Astrocyte (in vitro differentiated cells and primary cell): Measurements from ENCODE around the gene SLC5A2. TPM values are rescaled to one million over a fixed set of nuclear protein-coding genes. Genes with fewer than 3 reads are reported as not detected.
"Not testable (repeated sequence)": the region's sequence is repeated elsewhere in the genome, so short reads cannot be mapped to it uniquely, and the experiment has no call there.

ENCODE experiments used
- DNase-seq: peaks from one replicate; pipeline ENCODE4 v3.0.0-alpha.2; 2010; ENCODE audit warnings: low read depth
- FAIRE-seq: peaks from 2 replicates; lab custom pipeline; 2011; peaks lifted over from hg19 to GRCh38; lab: Jason Lieb, UNC
- H2AFZ ChIP-seq: 2 replicates; pipeline ENCODE4 v1.6.0; 2012; ENCODE audit warnings: low read depth, low read length, inconsistent platforms
- H3K27ac ChIP-seq: 2 replicates; pipeline ENCODE4 v1.5.1; 2011; ENCODE audit warnings: low read depth, low read length, inconsistent platforms
- H3K27me3 ChIP-seq: 2 replicates; pipeline ENCODE4 v1.6.0; 2011; ENCODE audit warnings: low read length, inconsistent platforms; ENCODE audit not compliant: insufficient read depth
- H3K36me3 ChIP-seq: 2 replicates; pipeline ENCODE4 v1.5.1; 2011; ENCODE audit warnings: low read length, inconsistent platforms; ENCODE audit not compliant: insufficient read depth
- H3K4me1 ChIP-seq: 2 replicates; pipeline ENCODE4 v1.5.1; 2011; ENCODE audit warnings: low read length, inconsistent platforms; ENCODE audit not compliant: insufficient read depth
- H3K4me2 ChIP-seq: 2 replicates; pipeline ENCODE4 v1.6.0; 2012; ENCODE audit warnings: low read length, inconsistent platforms
- H3K4me3 ChIP-seq: 2 replicates; pipeline ENCODE4 v1.5.1; 2011; ENCODE audit warnings: low read depth, mild to moderate bottlenecking, low read length, inconsistent platforms; ENCODE audit not compliant: insufficient read depth
- H3K79me2 ChIP-seq: 2 replicates; pipeline ENCODE4 v1.6.0; 2012; ENCODE audit warnings: mild to moderate bottlenecking, low read length, inconsistent platforms; ENCODE audit not compliant: insufficient read depth
- H3K9ac ChIP-seq: 2 replicates; pipeline ENCODE4 v1.6.0; 2012; ENCODE audit warnings: mild to moderate bottlenecking, low read length, inconsistent platforms
- H3K9me3 ChIP-seq: 2 replicates; pipeline ENCODE4 v1.5.1; 2012; ENCODE audit warnings: low read depth, mild to moderate bottlenecking, low read length, inconsistent platforms; ENCODE audit not compliant: insufficient read depth
- H4K20me1 ChIP-seq: 2 replicates; pipeline ENCODE4 v1.6.0; 2012; ENCODE audit warnings: low read length, inconsistent platforms; ENCODE audit not compliant: insufficient read depth
- H3K27ac Mint-ChIP-seq: one replicate; pipeline ENCODE4 v1.8.0; 2021; ENCODE audit warnings: mild to moderate bottlenecking, mixed read lengths; ENCODE audit not compliant: unreplicated experiment
- H3K27me3 Mint-ChIP-seq: one replicate; pipeline ENCODE4 v1.8.0; 2021; ENCODE audit warnings: low read depth, mixed read lengths; ENCODE audit not compliant: unreplicated experiment
- H3K36me3 Mint-ChIP-seq: one replicate; pipeline ENCODE4 v1.8.0; 2021; ENCODE audit warnings: low read depth, mixed read lengths; ENCODE audit not compliant: unreplicated experiment
- H3K4me1 Mint-ChIP-seq: one replicate; pipeline ENCODE4 v1.8.0; 2021; ENCODE audit warnings: low read depth, mixed read lengths; ENCODE audit not compliant: unreplicated experiment
- H3K4me3 Mint-ChIP-seq: one replicate; pipeline ENCODE4 v1.8.0; 2021; ENCODE audit warnings: mild to moderate bottlenecking, moderate library complexity, mixed read lengths; ENCODE audit not compliant: unreplicated experiment
- H3K9me3 Mint-ChIP-seq: one replicate; pipeline ENCODE4 v1.8.0; 2021; ENCODE audit warnings: mild to moderate bottlenecking, mixed read lengths; ENCODE audit not compliant: unreplicated experiment
- EZH2 ChIP-seq: IDR thresholded peaks from 2 replicates; pipeline ENCODE4 v1.6.1; 2012; ENCODE audit warnings: mild to moderate bottlenecking, low read length, inconsistent platforms; ENCODE audit not compliant: insufficient read depth
- total RNA-seq: library from RNA; stranded (reverse); gene quantifications from 2 replicates; pipeline ENCODE4 v1.2.1, GENCODE V29; 2021
- TF ChIP-seq, protein P1 (sequence below): IDR thresholded peaks from 2 replicates; pipeline ENCODE4 v1.5.1; 2011; ENCODE audit warnings: low read depth, mild to moderate bottlenecking, inconsistent platforms, low read length, moderate library complexity; ENCODE audit not compliant: insufficient read depth

The SLC5A2 gene
- total RNA-seq, 1 donor from 2014 or later: not detected

DNA sequence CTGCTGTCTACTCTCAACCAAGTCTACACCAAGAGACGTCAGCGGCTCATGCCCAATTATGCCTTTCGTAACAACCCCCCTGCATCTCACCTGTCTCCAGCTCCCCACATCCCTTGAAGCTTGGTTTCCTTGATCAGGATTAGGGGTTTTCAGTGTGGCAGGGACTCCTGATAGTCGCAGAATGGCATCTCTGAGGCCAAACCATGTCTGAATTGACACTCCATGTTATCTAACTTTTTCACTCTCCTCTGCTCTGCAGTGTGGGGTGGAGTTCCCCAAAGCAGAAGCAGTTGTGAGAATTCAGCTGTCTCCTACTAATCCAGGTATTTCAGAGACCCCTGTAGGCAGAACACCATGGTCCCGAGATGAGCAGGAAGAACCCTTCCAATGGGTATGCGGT, 39.1 kb downstream of the SLC5A2 start:
- Mint-ChIP-seq H3K9me3 (no peaks in the 10 kb centered on the region), H3K27me3 (peaks cover 12% of the 10 kb centered on the region)
- no peak overlapping the region for H3K27ac ChIP-seq

DNA sequence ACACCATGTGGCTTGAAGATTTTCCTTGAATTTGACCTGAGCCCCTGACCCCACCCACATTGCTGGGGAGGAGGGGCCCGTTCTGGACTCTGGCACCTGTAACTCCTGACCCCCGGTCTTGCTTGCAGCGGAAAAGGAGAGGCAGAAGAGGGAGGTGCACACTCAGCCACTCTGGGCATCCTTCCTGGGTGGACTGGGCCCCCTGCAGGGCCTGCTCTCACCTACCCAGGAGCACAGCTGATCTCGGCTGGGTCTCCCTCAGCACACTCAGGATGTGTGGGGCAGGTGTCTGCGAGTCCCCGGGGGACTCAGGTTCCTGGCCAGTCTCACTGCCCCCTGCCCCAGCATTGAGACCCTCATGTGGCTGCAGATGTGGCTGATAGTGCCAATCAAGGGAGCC, 40.8 kb downstream of the SLC5A2 start:
- Mint-ChIP-seq H3K9me3 (peaks cover 11% of the 10 kb centered on the region), H3K27me3 (peaks cover 25% of the 10 kb centered on the region)
- not testable (repeated sequence) for H3K79me2 ChIP-seq, H3K27ac Mint-ChIP-seq, FAIRE-seq, H3K4me3 Mint-ChIP-seq, H3K4me2 ChIP-seq, DNase-seq, H3K4me1 Mint-ChIP-seq, H3K36me3 Mint-ChIP-seq, H3K4me3 ChIP-seq, H3K9me3 ChIP-seq, H4K20me1 ChIP-seq, H3K27ac ChIP-seq, H3K4me1 ChIP-seq, H2AFZ ChIP-seq, H3K9ac ChIP-seq, H3K36me3 ChIP-seq
- peaks cover 12% of the 10 kb centered on the region for H3K27me3 ChIP-seq

More for the DNA sequence above, 39.1 kb downstream of the SLC5A2 start:
- Histone ChIP-seq H2AFZ (no peak overlapping the region), H3K4me1 (no peaks in the 10 kb centered on the region), H3K4me2 (no peak overlapping the region), H3K36me3 (no peaks in the 10 kb centered on the region), H3K4me3 (no peak overlapping the region), H3K79me2 (no peaks in the 10 kb centered on the region), H4K20me1 (no peaks in the 10 kb centered on the region), H3K9me3 (no peaks in the 10 kb centered on the region), H3K9ac (no peak overlapping the region), H3K27me3 (no peaks in the 10 kb centered on the region)
- Mint-ChIP-seq H3K36me3 (no peaks in the 10 kb centered on the region), H3K4me3 (no peak overlapping the region), H3K4me1 (no peaks in the 10 kb centered on the region), H3K27ac (no peak overlapping the region)
- TF ChIP-seq, protein P1, sequence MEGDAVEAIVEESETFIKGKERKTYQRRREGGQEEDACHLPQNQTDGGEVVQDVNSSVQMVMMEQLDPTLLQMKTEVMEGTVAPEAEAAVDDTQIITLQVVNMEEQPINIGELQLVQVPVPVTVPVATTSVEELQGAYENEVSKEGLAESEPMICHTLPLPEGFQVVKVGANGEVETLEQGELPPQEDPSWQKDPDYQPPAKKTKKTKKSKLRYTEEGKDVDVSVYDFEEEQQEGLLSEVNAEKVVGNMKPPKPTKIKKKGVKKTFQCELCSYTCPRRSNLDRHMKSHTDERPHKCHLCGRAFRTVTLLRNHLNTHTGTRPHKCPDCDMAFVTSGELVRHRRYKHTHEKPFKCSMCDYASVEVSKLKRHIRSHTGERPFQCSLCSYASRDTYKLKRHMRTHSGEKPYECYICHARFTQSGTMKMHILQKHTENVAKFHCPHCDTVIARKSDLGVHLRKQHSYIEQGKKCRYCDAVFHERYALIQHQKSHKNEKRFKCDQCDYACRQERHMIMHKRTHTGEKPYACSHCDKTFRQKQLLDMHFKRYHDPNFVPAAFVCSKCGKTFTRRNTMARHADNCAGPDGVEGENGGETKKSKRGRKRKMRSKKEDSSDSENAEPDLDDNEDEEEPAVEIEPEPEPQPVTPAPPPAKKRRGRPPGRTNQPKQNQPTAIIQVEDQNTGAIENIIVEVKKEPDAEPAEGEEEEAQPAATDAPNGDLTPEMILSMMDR: no peak
- no peak for TF ChIP-seq EZH2
- FAIRE-seq (no peak), DNase-seq (no peak)

DNA sequence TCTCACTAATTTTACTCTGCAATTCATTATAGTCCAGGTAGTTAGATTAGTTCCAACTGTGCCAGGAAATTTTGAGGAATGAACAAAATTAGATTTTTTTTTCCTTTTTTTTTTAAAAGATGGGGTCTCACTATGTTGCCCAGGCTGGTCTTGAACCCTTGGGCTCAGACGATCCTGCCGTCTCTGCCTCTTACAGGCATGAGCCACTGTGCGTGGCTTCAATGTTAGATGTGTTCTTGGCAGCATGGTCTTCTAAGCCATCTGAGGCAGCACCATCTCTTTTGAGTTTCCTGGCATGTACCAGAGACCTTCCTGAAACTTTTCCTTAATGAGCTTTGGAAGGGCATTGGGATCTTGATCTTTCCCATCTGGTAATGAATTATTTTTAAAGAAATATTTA, 42.2 kb downstream of the SLC5A2 start:
- no peaks in the 10 kb centered on the region for H3K9me3 ChIP-seq
- peaks cover 7% of the 10 kb centered on the region for H3K4me1 Mint-ChIP-seq
- TF ChIP-seq, protein P1: no peak
- no peak for TF ChIP-seq EZH2

More for the DNA sequence above, 42.2 kb downstream of the SLC5A2 start:
- peaks cover 5% of the 10 kb centered on the region for H3K4me1 ChIP-seq
- peaks cover 31% of the 10 kb centered on the region for H3K27me3 Mint-ChIP-seq
- H3K27ac ChIP-seq: no peak overlapping the region
- no peak overlapping the region for H3K4me3 Mint-ChIP-seq
- no peaks in the 10 kb centered on the region for H3K79me2 ChIP-seq
- no peak overlapping the region for H2AFZ ChIP-seq
- H3K27ac Mint-ChIP-seq: no peak overlapping the region
- no peak overlapping the region for H3K4me2 ChIP-seq
- H3K4me3 ChIP-seq: no peak overlapping the region
- H3K27me3 ChIP-seq: peaks cover 15% of the 10 kb centered on the region
- H3K9ac ChIP-seq: no peak overlapping the region
- H3K36me3 Mint-ChIP-seq: no peaks in the 10 kb centered on the region
- H3K9me3 Mint-ChIP-seq: peaks cover 11% of the 10 kb centered on the region
- FAIRE-seq: no peak
- H3K36me3 ChIP-seq: no peaks in the 10 kb centered on the region
- no peaks in the 10 kb centered on the region for H4K20me1 ChIP-seq
- DNase-seq: no peak
